ENCODE measurements around the gene GALE. TPM values are rescaled to one million over a fixed set of nuclear protein-coding genes. Genes with fewer than 3 reads are reported as not detected.

GALE gene
- total and polyA plus RNA-seq, 2 of the 13 experiments (the other 11 are each of a cell fraction or from before 2014, with no cell fraction given): 85.2 to 88.4 TPM

GRCh38 chr1:23837908-23838307 is 37.4 kb upstream of the GALE start:
- peak; percentile 74 for ATAC-seq
- CTCF ChIA-PET (ENCODE audit: low intra/inter-chr PET ratio, low total read pairs): no interaction called here
- TF ChIP-seq AHDC1 (CRISPR knock-in tag; IDR thresholded peaks at IDR 0.05; ENCODE audit: borderline replicate concordance) (no peak), KMT2A (CRISPR knock-in tag; IDR thresholded peaks at IDR 0.05) (no peak), ARHGAP35 (CRISPR knock-in tag; IDR thresholded peaks at IDR 0.05; ENCODE audit: borderline replicate concordance) (no peak), KLF11 (CRISPR knock-in tag; IDR thresholded peaks at IDR 0.05) (no peak), ZNF30 (CRISPR knock-in tag; IDR thresholded peaks at IDR 0.05) (no peak), ZNF263 (CRISPR knock-in tag; IDR thresholded peaks at IDR 0.05) (peak; percentile 83), ZNF782 (CRISPR knock-in tag; IDR thresholded peaks at IDR 0.05; ENCODE audit: borderline replicate concordance) (no peak), SNAPC2 (CRISPR knock-in tag; IDR thresholded peaks at IDR 0.05) (no peak), KDM1A (CRISPR knock-in tag; IDR thresholded peaks at IDR 0.05) (no peak), ZKSCAN1 (IDR thresholded peaks at IDR 0.05; ENCODE audit: low read length) (no peak)
- TF ChIP-seq, protein P1, sequence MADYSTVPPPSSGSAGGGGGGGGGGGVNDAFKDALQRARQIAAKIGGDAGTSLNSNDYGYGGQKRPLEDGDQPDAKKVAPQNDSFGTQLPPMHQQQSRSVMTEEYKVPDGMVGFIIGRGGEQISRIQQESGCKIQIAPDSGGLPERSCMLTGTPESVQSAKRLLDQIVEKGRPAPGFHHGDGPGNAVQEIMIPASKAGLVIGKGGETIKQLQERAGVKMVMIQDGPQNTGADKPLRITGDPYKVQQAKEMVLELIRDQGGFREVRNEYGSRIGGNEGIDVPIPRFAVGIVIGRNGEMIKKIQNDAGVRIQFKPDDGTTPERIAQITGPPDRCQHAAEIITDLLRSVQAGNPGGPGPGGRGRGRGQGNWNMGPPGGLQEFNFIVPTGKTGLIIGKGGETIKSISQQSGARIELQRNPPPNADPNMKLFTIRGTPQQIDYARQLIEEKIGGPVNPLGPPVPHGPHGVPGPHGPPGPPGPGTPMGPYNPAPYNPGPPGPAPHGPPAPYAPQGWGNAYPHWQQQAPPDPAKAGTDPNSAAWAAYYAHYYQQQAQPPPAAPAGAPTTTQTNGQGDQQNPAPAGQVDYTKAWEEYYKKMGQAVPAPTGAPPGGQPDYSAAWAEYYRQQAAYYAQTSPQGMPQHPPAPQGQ (CRISPR knock-in tag; IDR thresholded peaks at IDR 0.05; ENCODE audit: borderline replicate concordance): 0 out of 2 replicates have a peak, but pooled peaks have one; percentile 17
- TF ChIP-seq, protein P2, sequence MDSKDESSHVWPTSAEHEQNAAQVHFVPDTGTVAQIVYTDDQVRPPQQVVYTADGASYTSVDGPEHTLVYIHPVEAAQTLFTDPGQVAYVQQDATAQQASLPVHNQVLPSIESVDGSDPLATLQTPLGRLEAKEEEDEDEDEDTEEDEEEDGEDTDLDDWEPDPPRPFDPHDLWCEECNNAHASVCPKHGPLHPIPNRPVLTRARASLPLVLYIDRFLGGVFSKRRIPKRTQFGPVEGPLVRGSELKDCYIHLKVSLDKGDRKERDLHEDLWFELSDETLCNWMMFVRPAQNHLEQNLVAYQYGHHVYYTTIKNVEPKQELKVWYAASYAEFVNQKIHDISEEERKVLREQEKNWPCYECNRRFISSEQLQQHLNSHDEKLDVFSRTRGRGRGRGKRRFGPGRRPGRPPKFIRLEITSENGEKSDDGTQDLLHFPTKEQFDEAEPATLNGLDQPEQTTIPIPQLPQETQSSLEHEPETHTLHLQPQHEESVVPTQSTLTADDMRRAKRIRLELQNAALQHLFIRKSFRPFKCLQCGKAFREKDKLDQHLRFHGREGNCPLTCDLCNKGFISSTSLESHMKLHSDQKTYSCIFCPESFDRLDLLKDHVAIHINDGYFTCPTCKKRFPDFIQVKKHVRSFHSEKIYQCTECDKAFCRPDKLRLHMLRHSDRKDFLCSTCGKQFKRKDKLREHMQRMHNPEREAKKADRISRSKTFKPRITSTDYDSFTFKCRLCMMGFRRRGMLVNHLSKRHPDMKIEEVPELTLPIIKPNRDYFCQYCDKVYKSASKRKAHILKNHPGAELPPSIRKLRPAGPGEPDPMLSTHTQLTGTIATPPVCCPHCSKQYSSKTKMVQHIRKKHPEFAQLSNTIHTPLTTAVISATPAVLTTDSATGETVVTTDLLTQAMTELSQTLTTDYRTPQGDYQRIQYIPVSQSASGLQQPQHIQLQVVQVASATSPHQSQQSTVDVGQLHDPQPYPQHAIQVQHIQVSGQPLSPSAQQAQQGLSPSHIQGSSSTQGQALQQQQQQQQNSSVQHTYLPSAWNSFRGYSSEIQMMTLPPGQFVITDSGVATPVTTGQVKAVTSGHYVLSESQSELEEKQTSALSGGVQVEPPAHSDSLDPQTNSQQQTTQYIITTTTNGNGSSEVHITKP (CRISPR knock-in tag; IDR thresholded peaks at IDR 0.05; ENCODE audit: low read depth): no peak

More at GRCh38 chr1:23837908-23838307, 37.4 kb upstream of the GALE start:
- intact Hi-C loops (cut with micrococcal nuclease; ENCODE audit: unreplicated experiment): no loop called here
- no peak for FAIRE-seq
- POLR2A ChIA-PET: interaction anchor here (2.5 kb wide), 1 partner anchor 13 kb away, joined by 12 read pairs; the partner anchor contains the start of gene HMGCL
- peaks cover 0 to 6% of the 10 kb centered on the region in 2 experiments; a peak in 3 of 5 replicates for H3K27me3 ChIP-seq (ENCODE audit: control insufficient read depth in 1 of 2, insufficient read depth in 2 of 2, low read length in 2 of 2)
- no peaks in the 10 kb centered on the region for H4K20me1 ChIP-seq (ENCODE audit: insufficient read depth, low read length)
- H3K36me3 ChIP-seq (replicated peaks in 1 of 2; ENCODE audit: control insufficient read depth in 1 of 2, insufficient read depth in 2 of 2, low read length in 2 of 2): no peaks in the 10 kb centered on the region
- no peak overlapping the region for H2AFZ ChIP-seq (ENCODE audit: low read length)
- peak overlapping the region; percentile 45; the same call in 1 of the 2 replicates for H3K9ac ChIP-seq (ENCODE audit: insufficient read depth, low read depth, low read length)
- no peaks in the 10 kb centered on the region for H3K79me2 ChIP-seq (ENCODE audit: insufficient read depth, low read length)
- H3K4me2 ChIP-seq (ENCODE audit: low read depth, low read length): peak overlapping the region; percentile 95
- BruUV-seq (replicated peaks): no TSS peak
- 2% methylated on average over 11 of the region's 13 CpGs for WGBS (ENCODE audit: low lambda C conversion rate)
- H3K4me3 ChIP-seq (replicated peaks in 1 of 3; ENCODE audit: insufficient read depth in 1 of 3, low read depth in 2 of 3, low read length in 3 of 3): peak overlapping the region; percentile 47 to 71 (median 48); a peak in 5 of 6 replicates
- no peaks in the 10 kb centered on the region for H3K9me3 ChIP-seq (ENCODE audit: low read length)
- no peak for DNase-seq (ENCODE audit: low spot score)
- no peak overlapping the region for H3K27ac ChIP-seq (ENCODE audit: extremely low read length, insufficient read depth, low read length)
- peaks cover 22% of the 10 kb centered on the region for H3K4me1 ChIP-seq (ENCODE audit: insufficient read depth, low read length)
- in situ Hi-C loops (cut with HindIII; ENCODE audit: extremely low pct_ligation_motif_present, low pct_unique_long_range_greater_than_20kb): no loop called here
